Measurements from ENCODE around the gene ADSS1. TPM values are rescaled to one million over a fixed set of nuclear protein-coding genes. Genes with fewer than 3 reads are reported as not detected.
A peak's percentile ranks its signal among the peaks of the same experiment; 100 is the strongest.

Gene ADSS1
- total RNA-seq, 4 donors from 2014 or later = 5.1 to 32.2 (median 8.8) TPM

DNA sequence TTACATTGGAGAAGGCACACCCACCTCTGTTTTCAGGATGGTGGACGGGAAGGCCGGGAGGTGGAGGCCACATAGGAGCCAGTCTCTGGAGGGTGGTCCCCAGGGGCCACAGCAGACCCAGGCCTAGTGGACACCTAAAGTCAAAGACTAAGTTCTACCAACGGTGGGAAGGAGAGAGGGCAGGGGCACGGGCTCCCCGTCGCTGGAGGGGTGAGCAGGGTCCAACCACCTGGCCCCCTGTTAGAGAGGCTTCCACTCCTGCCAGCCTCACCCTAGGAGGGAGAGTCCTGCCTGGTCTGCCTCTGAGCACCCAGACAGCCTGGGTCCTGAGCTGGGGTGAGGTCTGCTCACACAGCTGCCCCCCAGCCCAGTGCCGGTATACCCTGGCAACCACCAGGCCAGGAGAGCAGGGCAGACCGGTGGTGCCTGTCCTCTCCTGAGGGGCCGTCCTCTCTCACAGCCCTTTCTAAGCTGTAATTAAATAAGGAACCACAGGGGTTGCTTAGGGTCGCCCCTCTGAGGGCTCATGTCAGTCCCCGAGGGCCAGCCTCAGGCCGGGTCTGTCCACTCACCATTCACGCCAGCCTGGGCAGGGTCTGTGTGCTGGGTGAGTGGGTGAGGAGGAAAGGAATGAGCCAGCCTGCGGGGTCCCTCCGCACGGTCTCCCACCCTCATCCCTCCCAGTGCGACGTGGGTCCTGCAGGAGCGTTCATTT lies 32.3 kb upstream of the ADSS1 start:
- peak overlapping the region in 1 of 2 donors; percentile 99 for H3K4me3 ChIP-seq
- peak overlapping the region in 3 of 4 donors; percentile 37 to 90 (median 89) for H3K27ac ChIP-seq
- no peak for ATAC-seq
- peaks cover 6 to 96% (median 79%) of the 10 kb centered on the region in 3 donors for H3K4me1 ChIP-seq
- 77 to 80% methylated on average over 3 to 6 of the region's 19 CpGs for WGBS, 2 donors (ENCODE audit: low coverage in 1 of 2)
- TF ChIP-seq EP300 (IDR thresholded peaks at IDR 0.05) (no peak), POLR2AphosphoS5 (IDR thresholded peaks at IDR 0.05) (no peak), POLR2A (IDR thresholded peaks at IDR 0.05) (no peak)
- TF ChIP-seq, protein P1, sequence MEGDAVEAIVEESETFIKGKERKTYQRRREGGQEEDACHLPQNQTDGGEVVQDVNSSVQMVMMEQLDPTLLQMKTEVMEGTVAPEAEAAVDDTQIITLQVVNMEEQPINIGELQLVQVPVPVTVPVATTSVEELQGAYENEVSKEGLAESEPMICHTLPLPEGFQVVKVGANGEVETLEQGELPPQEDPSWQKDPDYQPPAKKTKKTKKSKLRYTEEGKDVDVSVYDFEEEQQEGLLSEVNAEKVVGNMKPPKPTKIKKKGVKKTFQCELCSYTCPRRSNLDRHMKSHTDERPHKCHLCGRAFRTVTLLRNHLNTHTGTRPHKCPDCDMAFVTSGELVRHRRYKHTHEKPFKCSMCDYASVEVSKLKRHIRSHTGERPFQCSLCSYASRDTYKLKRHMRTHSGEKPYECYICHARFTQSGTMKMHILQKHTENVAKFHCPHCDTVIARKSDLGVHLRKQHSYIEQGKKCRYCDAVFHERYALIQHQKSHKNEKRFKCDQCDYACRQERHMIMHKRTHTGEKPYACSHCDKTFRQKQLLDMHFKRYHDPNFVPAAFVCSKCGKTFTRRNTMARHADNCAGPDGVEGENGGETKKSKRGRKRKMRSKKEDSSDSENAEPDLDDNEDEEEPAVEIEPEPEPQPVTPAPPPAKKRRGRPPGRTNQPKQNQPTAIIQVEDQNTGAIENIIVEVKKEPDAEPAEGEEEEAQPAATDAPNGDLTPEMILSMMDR (IDR thresholded peaks at IDR 0.05) = no peak
- H3K36me3 ChIP-seq = peaks cover 0 to 10% of the 10 kb centered on the region in 2 donors
- no peaks in the 10 kb centered on the region for H3K27me3 ChIP-seq
- no peaks in the 10 kb centered on the region for H3K9me3 ChIP-seq

DNA sequence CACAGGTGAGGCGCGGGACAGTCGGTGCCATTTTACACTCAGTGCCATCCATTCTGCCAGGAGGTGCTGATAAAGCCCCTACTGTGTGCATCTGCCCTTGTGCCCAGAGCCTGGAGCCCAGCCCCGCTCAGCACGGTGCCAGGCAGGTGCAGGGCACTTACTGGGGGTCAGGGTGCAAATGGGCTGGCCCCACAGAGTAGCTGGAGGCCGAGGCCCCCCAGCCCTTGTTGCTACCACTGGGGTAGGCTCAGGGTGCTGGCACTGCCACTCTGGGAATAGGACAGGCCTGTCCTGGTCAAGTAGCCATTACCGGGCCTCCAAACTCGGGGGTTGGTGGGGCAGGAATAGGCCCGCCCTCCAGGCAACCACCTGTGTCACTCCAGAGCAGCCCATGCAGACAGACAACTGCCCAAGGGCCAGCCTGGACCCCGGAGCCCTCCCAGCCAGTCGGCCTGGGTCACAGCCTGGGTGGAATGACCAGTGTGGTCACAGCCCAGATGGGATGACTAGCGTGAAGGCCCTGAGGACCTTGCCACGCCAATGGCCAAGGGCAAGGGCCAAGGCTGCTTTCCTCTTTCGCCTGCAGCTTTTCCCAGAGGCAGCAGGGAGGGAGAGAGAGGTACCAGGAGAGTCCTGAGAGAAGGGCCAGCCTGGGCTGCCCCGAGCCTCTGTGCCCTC lies 31.6 kb upstream of the ADSS1 start:
- TF ChIP-seq POLR2AphosphoS5 (IDR thresholded peaks at IDR 0.05) = no peak
- no peak for TF ChIP-seq EP300 (IDR thresholded peaks at IDR 0.05)
- no peak for TF ChIP-seq POLR2A (IDR thresholded peaks at IDR 0.05)
- TF ChIP-seq, protein P1 (IDR thresholded peaks at IDR 0.05) = no peak
- Histone ChIP-seq H3K9me3 (no peaks in the 10 kb centered on the region), H3K36me3 (peaks cover 0 to 10% of the 10 kb centered on the region in 2 donors), H3K4me3 (no peak overlapping the region), H3K27ac (peak overlapping the region in 3 of 4 donors; percentile 18 to 90 (median 89)), H3K4me1 (peaks cover 6 to 96% (median 85%) of the 10 kb centered on the region in 3 donors), H3K27me3 (no peaks in the 10 kb centered on the region)
- WGBS, 2 donors (ENCODE audit: low coverage in 1 of 2) = 100% methylated on average over 2 of the region's 15 CpGs; no CpG with 5 or more reads in 1 of the 2 donors
- no peak for ATAC-seq

DNA sequence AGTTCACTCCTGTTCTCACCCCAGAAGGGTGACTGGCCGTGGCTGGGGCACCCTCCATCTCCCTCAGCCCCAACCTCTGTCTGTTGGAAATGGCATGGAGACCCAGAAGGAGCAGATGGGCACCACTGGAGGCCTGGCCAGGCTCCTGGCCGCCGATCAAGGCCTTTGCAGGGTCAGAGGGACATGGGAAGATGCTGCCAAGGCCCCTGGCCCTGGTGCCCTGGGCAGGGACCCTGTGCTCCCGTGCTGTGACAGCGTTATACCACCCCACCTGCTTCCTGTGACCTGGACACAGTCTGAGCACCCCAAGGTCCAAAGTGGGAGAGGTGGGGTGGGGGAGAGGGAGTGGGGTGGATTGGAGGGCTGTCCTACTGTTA lies 31.1 kb upstream of the ADSS1 start:
- WGBS, 2 donors (ENCODE audit: low coverage in 1 of 2) = 67% methylated on average over 1 of the region's 5 CpGs; no CpG with 5 or more reads in 1 of the 2 donors
- no peak overlapping the region for H3K4me3 ChIP-seq

DNA sequence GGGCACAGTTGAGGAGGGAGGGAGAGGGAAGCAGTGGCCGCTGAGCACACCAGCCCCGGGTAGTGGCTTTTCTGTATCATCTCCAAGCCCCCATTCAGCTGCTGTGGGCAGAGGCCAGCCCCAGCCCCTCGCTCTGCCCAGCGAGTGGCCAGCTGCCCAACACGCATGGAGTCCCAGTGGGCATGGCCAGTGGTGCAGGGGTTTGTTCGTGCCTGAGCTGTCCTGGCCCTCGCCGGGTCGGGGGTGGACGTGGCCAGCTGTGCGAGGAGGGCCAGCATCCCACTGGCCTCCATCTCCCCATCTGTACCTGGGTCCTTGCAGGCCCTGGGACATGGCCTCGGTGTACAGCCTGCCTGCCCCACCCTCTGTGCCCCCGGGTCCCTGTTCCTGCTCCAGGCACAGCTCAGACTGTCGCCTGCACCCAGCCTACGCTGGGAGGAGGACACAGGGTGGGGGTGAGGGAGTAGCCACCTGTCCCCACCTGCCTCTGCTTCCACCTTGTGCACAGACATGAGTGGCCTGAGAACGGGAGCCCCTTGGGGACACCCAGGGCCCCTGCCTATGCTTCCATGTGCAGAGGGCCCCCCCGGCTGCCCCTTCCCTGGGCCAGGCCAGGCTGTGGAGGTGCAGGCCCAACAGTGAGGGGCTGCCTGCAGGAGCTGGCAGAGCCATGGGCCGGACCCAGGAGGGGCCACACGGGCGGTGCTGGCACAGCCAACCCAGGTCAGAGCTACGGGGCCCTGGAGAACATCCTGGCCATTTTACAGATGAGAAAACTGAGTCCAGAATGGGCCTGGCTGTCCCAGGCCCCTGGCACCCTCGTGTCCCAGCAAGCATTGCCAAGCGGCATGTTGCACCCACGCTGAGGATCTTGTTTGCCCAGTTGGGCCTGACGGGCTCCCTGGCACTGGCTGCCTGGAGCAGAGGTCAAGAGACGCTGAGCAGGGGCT lies 30.3 kb upstream of the ADSS1 start:
- H3K27ac ChIP-seq = peak overlapping the region in 3 of 4 donors; percentile 76 to 90 (median 89)
- H3K4me3 ChIP-seq = peak overlapping the region in 1 of 2 donors; percentile 12
- WGBS, 2 donors (ENCODE audit: low coverage in 1 of 2) = 100% methylated on average over 1 of the region's 26 CpGs; no CpG with 5 or more reads in 1 of the 2 donors
- no peaks in the 10 kb centered on the region for H3K27me3 ChIP-seq
- peaks cover 1 to 96% (median 85%) of the 10 kb centered on the region in 3 donors for H3K4me1 ChIP-seq
- H3K9me3 ChIP-seq = no peaks in the 10 kb centered on the region
- peaks cover 0 to 10% of the 10 kb centered on the region in 2 donors for H3K36me3 ChIP-seq
- no peak for ATAC-seq
- TF ChIP-seq, protein P1 (IDR thresholded peaks at IDR 0.05) = no peak
- TF ChIP-seq EP300 (IDR thresholded peaks at IDR 0.05) = no peak
- no peak for TF ChIP-seq POLR2A (IDR thresholded peaks at IDR 0.05)
- no peak for TF ChIP-seq POLR2AphosphoS5 (IDR thresholded peaks at IDR 0.05)

More for the DNA sequence above, 31.1 kb upstream of the ADSS1 start:
- Histone ChIP-seq H3K9me3 (no peaks in the 10 kb centered on the region), H3K36me3 (peaks cover 0 to 10% of the 10 kb centered on the region in 2 donors), H3K4me1 (peaks cover 6 to 96% (median 85%) of the 10 kb centered on the region in 3 donors), H3K27ac (peak overlapping the region in 3 of 4 donors; percentile 18 to 90 (median 89)), H3K27me3 (no peaks in the 10 kb centered on the region)
- no peak for ATAC-seq
- no peak for TF ChIP-seq POLR2AphosphoS5 (IDR thresholded peaks at IDR 0.05)
- no peak for TF ChIP-seq EP300 (IDR thresholded peaks at IDR 0.05)
- TF ChIP-seq POLR2A (IDR thresholded peaks at IDR 0.05) = no peak
- TF ChIP-seq, protein P1 (IDR thresholded peaks at IDR 0.05) = no peak
